OCI-LY7 (cell line): ENCODE results near the gene SMOC2. TPM values are rescaled to one million over a fixed set of nuclear protein-coding genes. Genes with fewer than 3 reads are reported as not detected.

Source experiments
- BruUV-seq: library from RNA; stranded (reverse); fragments of 400-500 nt; replicated peaks from 2 replicates; lab custom pipeline; 2021; lab: Mats Ljungman, UMichigan
- CTCF ChIA-PET: fragments of 300-600 bp; sonication (Branson Sonifier 250); formaldehyde crosslinking; loops from one replicate; lab custom pipeline; 2022; ENCODE audit warnings: antibody characterized with exemption; ENCODE audit not compliant: unreplicated experiment; lab: Charles Lee
- POLR2A ChIA-PET: fragments of 300-600 bp; sonication (Branson Sonifier 250); formaldehyde crosslinking; loops from one replicate; lab custom pipeline; 2022; ENCODE audit warnings: antibody characterized with exemption; lab: Charles Lee
- DNase-seq: peaks from one replicate; pipeline ENCODE4 v3.0.0-alpha.2; 2015; ENCODE audit warnings: low spot score
- H2AFZ ChIP-seq: fragments of 200-600 bp; sonication (generic), shearing (Covaris generic); 2 replicates; pipeline ENCODE4 v1.6.1; 2014; ENCODE audit warnings: mild to moderate bottlenecking, antibody characterized with exemption, low read length, moderate library complexity
- H3K27ac ChIP-seq: fragments of 200-600 bp; sonication (generic); 2 replicates; pipeline ENCODE4 v1.5.1; 2014; ENCODE audit warnings: mixed run types, low read depth, mild to moderate bottlenecking, moderate library complexity, low read length, inconsistent platforms; ENCODE audit not compliant: poor library complexity, severe bottlenecking
- H3K36me3 ChIP-seq: fragments of 200-600 bp; sonication (generic); 2 replicates; pipeline ENCODE4 v1.6.1; 2014; ENCODE audit warnings: mild to moderate bottlenecking, antibody characterized with exemption, low read length, moderate library complexity, mixed read lengths; ENCODE audit not compliant: insufficient read depth
- H3K4me1 ChIP-seq: fragments of 200-600 bp; sonication (generic); 2 replicates; pipeline ENCODE4 v1.5.1; 2014; ENCODE audit warnings: mild to moderate bottlenecking, low read length; ENCODE audit not compliant: insufficient read depth, poor library complexity, severe bottlenecking
- H3K4me2 ChIP-seq: fragments of 200-600 bp; sonication (generic); 2 replicates; pipeline ENCODE4 v1.6.1; 2014; ENCODE audit warnings: mild to moderate bottlenecking, low read length
- H3K4me3 ChIP-seq: fragments of 200-600 bp; sonication (generic); 2 replicates; pipeline ENCODE4 v1.5.1; 2014; ENCODE audit warnings: mild to moderate bottlenecking, low read depth, low read length; ENCODE audit not compliant: poor library complexity, severe bottlenecking
- H3K79me2 ChIP-seq: fragments of 200-600 bp; sonication (generic); 2 replicates; pipeline ENCODE4 v1.6.1; 2016; ENCODE audit warnings: low read depth, mild to moderate bottlenecking, low read length, moderate library complexity, mixed read lengths; ENCODE audit not compliant: insufficient read depth
- H3K9me2 ChIP-seq: fragments of 200-600 bp; sonication (generic); 2 replicates; pipeline ENCODE4 v1.6.1; 2016; ENCODE audit warnings: mild to moderate bottlenecking, low read length, mixed read lengths; ENCODE audit not compliant: insufficient read depth
- H3K9me3 ChIP-seq: fragments of 200-600 bp; sonication (generic); 2 replicates; pipeline ENCODE4 v1.6.1; 2014; ENCODE audit warnings: mild to moderate bottlenecking, mixed run types, low read length, mixed read lengths
- H4K20me1 ChIP-seq: fragments of 200-600 bp; sonication (generic); 2 replicates; pipeline ENCODE4 v1.6.1; 2014; ENCODE audit warnings: mild to moderate bottlenecking, antibody characterized with exemption, low read length, moderate library complexity, mixed read lengths; ENCODE audit not compliant: insufficient read depth
- CTCF ChIP-seq: fragments of 200-600 bp; sonication (generic); conservative IDR thresholded peaks from 2 replicates; pipeline ENCODE4 v1.5.1; 2014; ENCODE audit warnings: mild to moderate bottlenecking, antibody characterized with exemption, low read length, moderate library complexity, mixed read lengths
- EZH2phosphoT487 ChIP-seq: fragments of 200-600 bp; sonication (generic); IDR thresholded peaks from 2 replicates; pipeline ENCODE4 v1.6.1; 2018; ENCODE audit warnings: low read depth, borderline replicate concordance, mild to moderate bottlenecking, mixed run types, antibody characterized with exemption, low read length, moderate library complexity, mixed read lengths
- intact Hi-C: fragments of 100-400 bp; cut with micrococcal nuclease; formaldehyde crosslinking; loops from one replicate; pipeline ENCODE4 v1.10.0; 2022; ENCODE audit not compliant: unreplicated experiment
- total RNA-seq, 2 experiments: library from RNA; depleted of rRNA in 1 of 2; stranded (reverse); fragments of >200 nt in 1 of 2; shearing (Covaris generic) in 1 of 2; gene quantifications; 2 replicates each; pipeline ENCODE4 v1.2.3, GENCODE V29; 2014 to 2022

Gene SMOC2
- total RNA-seq, 2 experiments from 2014 or later: not detected

DNA sequence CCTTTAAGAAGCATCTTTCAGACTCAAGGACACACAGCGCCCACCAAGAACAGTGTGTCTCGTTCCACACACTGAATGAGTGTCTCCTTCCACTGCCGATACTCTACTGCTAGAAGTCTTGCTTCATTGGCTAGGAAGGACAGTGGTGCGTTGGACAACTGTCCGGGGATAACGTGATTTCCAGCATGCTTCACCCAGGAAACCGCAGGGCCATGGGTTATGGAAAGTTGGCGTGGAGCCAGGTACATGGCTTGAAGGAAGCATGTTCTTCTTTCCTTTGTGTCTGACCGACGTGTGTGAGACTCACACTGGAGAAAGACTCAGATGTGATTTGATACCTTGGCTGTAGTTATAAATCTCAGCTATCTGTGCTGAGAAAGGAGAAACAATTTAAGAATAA lies 73.2 kb downstream of the SMOC2 start:
- no peaks in the 10 kb centered on the region for H3K79me2 ChIP-seq
- no peaks in the 10 kb centered on the region for H4K20me1 ChIP-seq
- ChIA-PET POLR2A (no interaction called here), CTCF (no interaction called here)
- intact Hi-C loops: no loop called here
- H3K4me1 ChIP-seq: no peaks in the 10 kb centered on the region
- no peak overlapping the region for H2AFZ ChIP-seq
- no peak overlapping the region for H3K4me2 ChIP-seq
- H3K9me3 ChIP-seq: 0 out of 2 replicates have a peak, but pooled peaks cover 3% of the 10 kb centered on the region
- no peaks in the 10 kb centered on the region for H3K9me2 ChIP-seq
- no peaks in the 10 kb centered on the region for H3K36me3 ChIP-seq
- no peak overlapping the region for H3K27ac ChIP-seq
- TF ChIP-seq CTCF (no peak), EZH2phosphoT487 (no peak)
- no TSS peak for BruUV-seq
- no peak for DNase-seq
- H3K4me3 ChIP-seq: no peak overlapping the region

- Histone ChIP-seq H3K27ac (no peak overlapping the region), H3K9me3 (0 out of 2 replicates have a peak, but pooled peaks cover 3% of the 10 kb centered on the region), H3K4me1 (no peaks in the 10 kb centered on the region), H4K20me1 (no peaks in the 10 kb centered on the region), H3K4me2 (no peak overlapping the region), H3K79me2 (no peaks in the 10 kb centered on the region), H3K36me3 (no peaks in the 10 kb centered on the region), H3K4me3 (no peak overlapping the region), H2AFZ (no peak overlapping the region), H3K9me2 (no peaks in the 10 kb centered on the region)
- no peak for DNase-seq
- intact Hi-C loops: no loop called here
- POLR2A ChIA-PET: no interaction called here
- TF ChIP-seq CTCF (no peak), EZH2phosphoT487 (no peak)
- no TSS peak for BruUV-seq
- CTCF ChIA-PET: no interaction called here
These were observed 74.4 kb downstream of the SMOC2 start for GRCh38 chr6:168515376-168515775.

DNA sequence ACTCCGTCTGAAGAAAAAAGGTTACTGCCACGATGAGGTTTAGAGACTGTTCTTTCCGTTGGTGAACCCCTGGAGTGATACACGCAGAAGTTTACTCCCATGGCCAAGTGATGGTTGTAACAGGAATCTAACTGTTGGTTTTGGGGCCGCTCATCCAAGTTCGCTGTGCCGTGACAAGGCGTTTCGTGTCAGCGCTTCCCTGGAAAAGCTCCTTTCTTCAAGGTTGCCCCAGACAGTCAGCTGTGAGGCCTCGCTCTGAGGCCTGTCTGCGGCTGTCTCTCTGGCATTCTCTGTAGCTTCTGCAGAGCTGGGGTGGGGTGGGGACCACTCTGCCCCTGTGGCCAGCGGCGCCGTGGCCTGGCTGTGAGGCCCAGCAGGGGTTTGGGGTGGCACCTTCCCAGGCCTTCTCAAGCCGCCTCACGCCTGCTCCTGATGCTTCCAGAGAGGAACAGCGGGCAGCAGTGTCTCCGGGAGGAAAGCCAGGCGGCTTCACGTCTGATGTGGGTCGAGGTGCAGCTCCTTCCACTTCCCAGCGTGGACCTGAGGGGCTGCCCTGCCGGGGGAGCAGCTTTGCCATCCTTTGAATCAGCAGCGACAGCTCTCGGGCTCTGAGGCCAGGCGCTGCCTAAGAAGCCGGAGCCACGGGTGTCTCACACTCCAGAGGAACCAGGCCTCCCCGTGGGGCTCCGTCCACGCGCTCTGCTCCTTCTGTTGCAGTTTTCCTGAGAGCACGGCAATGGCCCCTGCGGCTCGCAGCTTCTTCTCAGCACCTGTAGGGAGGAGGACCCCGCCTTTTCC lies 76.2 kb downstream of the SMOC2 start:
- H3K79me2 ChIP-seq: no peaks in the 10 kb centered on the region
- CTCF ChIA-PET: no interaction called here
- no peak overlapping the region for H3K4me3 ChIP-seq
- no peaks in the 10 kb centered on the region for H3K36me3 ChIP-seq
- H4K20me1 ChIP-seq: no peaks in the 10 kb centered on the region
- DNase-seq: no peak
- no TSS peak for BruUV-seq
- no peak overlapping the region for H3K4me2 ChIP-seq
- H3K27ac ChIP-seq: no peak overlapping the region
- no peaks in the 10 kb centered on the region for H3K4me1 ChIP-seq
- H3K9me2 ChIP-seq: no peaks in the 10 kb centered on the region
- H3K9me3 ChIP-seq: 0 out of 2 replicates have a peak, but pooled peaks cover 3% of the 10 kb centered on the region
- no peak overlapping the region for H2AFZ ChIP-seq
- intact Hi-C loops: no loop called here
- TF ChIP-seq CTCF: no peak
- no peak for TF ChIP-seq EZH2phosphoT487
- POLR2A ChIA-PET: no interaction called here
